SK-N-MC (cell line): ENCODE results near the gene TMPRSS3.

Source experiments
- EZH2 ChIP-seq: fragments of 200-600 bp; sonication (generic); IDR thresholded peaks from one replicate; pipeline ENCODE4 v1.6.1; 2017; ENCODE audit warnings: antibody characterized with exemption
- FOXP2 ChIP-seq: optimal IDR thresholded peaks from 2 replicates; pipeline ENCODE3; 2011; ENCODE audit warnings: mild to moderate bottlenecking, moderate library complexity; ENCODE audit not compliant: insufficient read depth; ENCODE audit errors: extremely low read length, control extremely low read depth
- POLR2AphosphoS5 ChIP-seq: IDR thresholded peaks from 2 replicates; pipeline ENCODE4 v1.6.1; 2012; ENCODE audit warnings: mild to moderate bottlenecking, low read depth, low read length, borderline replicate concordance

- no peak for TF ChIP-seq POLR2AphosphoS5
- TF ChIP-seq FOXP2: no peak
- TF ChIP-seq EZH2: no peak
Observed at GRCh38 chr21:42437786-42438185, 41.9 kb upstream of the TMPRSS3 start.
